ENCODE measurements around the gene BMP6. TPM values are rescaled to one million over a fixed set of nuclear protein-coding genes. Genes with fewer than 3 reads are reported as not detected.

Gene BMP6
- polyA plus RNA-seq, 12 donors, result 0.69 to 3.0 (median 1.3) TPM; not detected in 2

DNA sequence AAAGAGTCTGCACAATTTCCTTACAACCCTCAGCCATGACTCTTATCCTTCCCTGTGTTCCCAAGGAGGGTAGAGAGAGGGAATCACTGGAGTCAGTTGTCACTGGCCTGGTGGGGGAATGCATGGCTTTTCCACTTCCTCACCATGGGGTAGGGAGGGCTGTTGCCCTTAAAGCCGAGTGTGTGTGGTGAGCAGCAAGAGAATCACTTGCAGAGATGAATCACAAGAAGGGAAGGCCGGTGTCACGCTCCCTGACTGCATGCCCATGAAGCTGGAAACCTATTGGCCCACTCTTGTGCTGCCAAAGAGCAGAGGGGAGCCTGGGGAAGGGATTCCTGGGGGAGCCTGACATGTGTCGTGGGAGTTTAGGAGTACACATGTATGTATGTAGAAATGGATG lies 18.1 kb upstream of the BMP6 start:
- no peak for DNase-seq

GRCh38 chr6:7719364-7719850 lies 6.5 kb upstream of the BMP6 start:
- no peak for DNase-seq

- no peak for DNase-seq
Observed at GRCh38 chr6:7720346-7720745, 5.6 kb upstream of the BMP6 start.

- peak; percentile 47 for DNase-seq
Observed at GRCh38 chr6:7721649-7722048, 4.2 kb upstream of the BMP6 start.

GRCh38 chr6:7723041-7723447 lies 2.9 kb upstream of the BMP6 start:
- DNase-seq, result peak; percentile 82

- no peak for DNase-seq
Observed at GRCh38 chr6:7723554-7723953, 2.3 kb upstream of the BMP6 start.

GRCh38 chr6:7725412-7725811 lies 487 bp upstream of the BMP6 start:
- DNase-seq, result no peak

GRCh38 chr6:7726416-7727085 lies 652 bp downstream of the BMP6 start:
- DNase-seq, result no peak

DNA sequence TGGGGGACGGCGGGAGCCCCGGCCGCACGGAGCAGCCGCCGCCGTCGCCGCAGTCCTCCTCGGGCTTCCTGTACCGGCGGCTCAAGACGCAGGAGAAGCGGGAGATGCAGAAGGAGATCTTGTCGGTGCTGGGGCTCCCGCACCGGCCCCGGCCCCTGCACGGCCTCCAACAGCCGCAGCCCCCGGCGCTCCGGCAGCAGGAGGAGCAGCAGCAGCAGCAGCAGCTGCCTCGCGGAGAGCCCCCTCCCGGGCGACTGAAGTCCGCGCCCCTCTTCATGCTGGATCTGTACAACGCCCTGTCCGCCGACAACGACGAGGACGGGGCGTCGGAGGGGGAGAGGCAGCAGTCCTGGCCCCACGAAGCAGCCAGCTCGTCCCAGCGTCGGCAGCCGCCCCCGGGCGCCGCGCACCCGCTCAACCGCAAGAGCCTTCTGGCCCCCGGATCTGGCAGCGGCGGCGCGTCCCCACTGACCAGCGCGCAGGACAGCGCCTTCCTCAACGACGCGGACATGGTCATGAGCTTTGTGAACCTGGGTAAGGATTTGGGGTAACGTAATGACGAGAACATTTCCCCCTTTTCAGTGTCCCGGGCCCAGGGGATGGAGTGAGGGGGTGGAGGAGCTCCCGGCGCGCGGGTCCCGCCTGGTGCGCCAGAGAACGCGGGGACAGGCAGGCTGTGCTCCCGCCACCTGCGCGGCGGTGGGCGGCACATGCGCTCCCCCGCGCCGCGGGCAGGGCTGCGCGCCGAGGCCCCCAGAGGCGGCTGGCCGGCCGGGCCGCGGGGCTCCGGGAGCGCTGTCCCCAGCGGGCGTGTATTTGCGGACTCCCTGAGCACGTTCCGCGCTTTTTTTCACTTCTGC lies 1.4 kb downstream of the BMP6 start:
- DNase-seq, result peak; percentile 23

DNA sequence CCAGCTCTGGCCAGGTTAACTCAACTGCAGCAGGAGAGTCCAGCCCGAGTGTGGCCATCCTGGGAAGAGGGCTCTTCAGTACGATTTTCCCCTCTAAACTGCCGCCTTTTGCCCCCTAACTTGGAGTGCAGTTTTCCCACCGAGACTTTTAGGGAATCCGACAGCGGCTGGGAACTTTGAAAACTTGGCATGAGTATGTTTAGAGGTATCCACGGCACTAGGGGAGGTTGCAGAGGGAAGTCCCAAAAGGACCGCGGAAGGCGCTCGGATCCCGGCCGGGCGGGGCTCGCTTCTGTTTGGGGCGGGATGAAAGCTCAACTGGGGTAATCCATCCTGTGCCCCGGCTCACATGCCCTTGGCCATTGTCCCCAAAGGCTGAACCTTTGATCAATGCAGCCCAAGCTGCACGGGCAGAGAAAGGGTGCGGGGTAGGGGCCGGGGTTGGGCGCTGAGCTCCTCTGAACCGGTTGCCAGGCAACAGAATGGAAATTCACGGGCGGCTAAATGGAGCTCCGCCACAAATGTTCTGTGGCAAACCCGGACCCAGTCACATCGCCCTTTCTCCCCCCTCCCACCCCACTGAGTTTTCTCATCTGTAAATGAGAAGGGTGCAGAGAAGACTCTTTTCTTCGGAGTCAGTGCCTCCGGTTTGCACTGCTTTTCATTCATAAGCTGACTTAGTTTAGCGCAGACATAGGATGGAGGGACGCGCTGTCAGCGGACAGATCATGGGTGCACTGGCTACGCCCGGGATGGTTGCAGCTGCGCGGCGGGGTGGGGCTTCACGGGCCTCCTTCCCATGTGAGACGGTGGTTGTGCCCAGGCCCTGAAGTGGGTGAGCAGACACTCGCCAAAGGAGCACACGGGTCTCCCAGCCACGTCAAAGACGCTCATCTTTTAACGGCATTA lies 2.3 kb downstream of the BMP6 start:
- peak; percentile 29 for DNase-seq

- DNase-seq, result no peak
Observed at GRCh38 chr6:7728855-7729590, 3.1 kb downstream of the BMP6 start.

- no peak for DNase-seq
Observed at GRCh38 chr6:7730001-7730783, 4.3 kb downstream of the BMP6 start.

DNA sequence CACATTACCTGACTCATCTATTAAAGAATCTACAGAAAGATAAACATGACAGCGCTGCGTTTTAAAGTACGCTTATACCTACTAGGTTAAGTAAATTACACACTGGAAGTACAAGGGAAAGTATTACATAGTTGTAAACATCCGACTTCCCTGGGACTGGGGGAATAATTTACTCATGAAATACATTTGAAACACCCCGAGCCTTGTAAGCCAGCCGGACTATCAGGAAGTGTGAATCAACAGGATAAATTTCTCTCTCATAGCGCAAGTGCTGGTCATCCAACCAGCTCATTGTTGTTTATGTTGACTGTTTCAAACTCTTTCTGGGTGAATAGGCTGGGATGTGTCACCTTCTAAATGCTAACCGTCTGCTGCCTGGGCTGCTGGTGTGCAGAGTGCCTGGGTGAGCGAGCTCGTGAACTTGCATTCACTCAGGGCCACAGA lies 4.9 kb downstream of the BMP6 start:
- DNase-seq, result no peak

GRCh38 chr6:7731294-7731693 lies 5.4 kb downstream of the BMP6 start:
- no peak for DNase-seq

GRCh38 chr6:7732228-7732627 lies 6.3 kb downstream of the BMP6 start:
- DNase-seq, result no peak

DNA sequence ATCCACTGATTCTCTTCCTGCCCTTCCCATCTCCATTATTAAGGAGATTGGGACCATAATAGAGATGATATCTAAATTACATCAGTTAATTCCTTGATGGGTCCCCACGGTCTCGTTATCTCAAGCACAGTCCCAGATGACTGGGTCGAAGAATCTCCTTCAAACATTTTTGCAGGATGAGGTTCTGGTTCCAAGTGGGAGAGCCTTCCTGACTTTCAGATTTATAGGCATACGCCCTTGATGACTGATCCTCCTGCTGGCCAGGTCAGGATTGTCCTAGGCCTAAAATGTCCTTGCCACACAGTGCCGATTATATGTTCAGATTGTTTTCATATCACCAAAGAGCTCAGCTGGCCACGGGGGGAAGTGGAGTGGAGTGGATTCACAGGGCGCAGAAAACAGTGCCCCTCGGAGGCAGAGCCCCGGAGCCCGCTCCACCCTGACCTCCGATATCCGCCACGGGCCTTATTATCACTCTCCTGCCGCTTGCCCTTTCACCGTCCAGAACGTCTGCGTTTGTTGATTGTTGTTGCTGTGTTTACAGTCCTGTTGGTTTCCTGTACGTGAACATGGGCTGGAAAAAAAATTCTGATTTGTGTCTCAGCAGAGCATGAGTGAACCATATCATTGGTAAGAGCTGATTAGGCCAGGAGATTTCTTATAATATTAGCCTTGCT lies 8.9 kb downstream of the BMP6 start:
- DNase-seq, result no peak

- no peak for DNase-seq
Observed at GRCh38 chr6:7737106-7737505, 11.2 kb downstream of the BMP6 start.

DNA sequence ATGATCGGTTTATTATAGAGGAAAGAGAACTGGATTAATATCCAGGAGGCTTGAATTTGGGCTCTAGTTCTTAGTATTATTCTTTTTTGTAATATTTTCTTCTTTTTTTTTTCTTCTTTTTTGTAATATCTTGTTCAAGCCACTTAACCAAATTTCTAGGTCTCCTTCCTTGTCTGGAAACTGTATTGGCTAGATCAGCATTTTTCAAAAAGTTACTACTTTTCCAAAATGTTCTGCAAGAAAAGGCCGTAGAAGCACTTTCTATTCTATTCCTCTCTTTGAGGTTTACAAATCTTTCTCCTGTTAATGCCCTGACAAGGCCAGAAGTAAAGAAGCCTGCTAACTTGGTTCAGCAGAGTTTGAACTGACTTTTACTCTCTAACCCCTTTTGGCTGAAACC lies 12.0 kb downstream of the BMP6 start:
- no peak for DNase-seq

DNA sequence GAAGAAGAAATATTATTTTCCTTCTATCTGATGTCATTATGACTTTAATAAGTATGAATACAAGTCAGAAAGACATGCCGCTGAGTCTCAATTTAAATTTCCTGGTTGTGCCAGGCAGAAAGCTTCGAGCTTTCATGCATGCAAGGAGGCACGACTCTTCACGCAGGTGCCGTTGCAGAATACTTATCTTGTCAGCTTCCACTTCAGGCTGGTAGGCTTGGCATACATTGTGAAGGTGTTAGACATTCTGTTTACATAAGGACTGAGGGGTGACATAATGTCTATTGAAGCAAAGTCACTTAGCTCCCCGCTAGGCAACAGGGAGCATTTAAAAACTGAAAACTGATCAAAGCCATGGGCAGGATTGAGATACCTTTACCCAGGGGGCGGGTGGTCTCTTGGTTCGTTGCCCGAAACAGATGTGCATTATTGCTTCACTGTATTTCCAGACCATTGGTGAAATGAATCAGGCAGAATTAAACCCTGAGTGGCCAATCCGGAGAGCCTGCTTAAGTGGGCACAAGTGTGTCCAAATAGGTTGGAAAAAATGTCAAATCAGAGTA lies 16.4 kb downstream of the BMP6 start:
- DNase-seq, result no peak

GRCh38 chr6:7745942-7746341 lies 20.0 kb downstream of the BMP6 start:
- no peak for DNase-seq
